GM10248 (cell line): Measurements from ENCODE around the gene LRRC8D.

ENCODE experiments used
- CTCF ChIA-PET: fragments of 300-600 bp; sonication (Branson Sonifier 250); formaldehyde crosslinking; extraction: SDS; loops from one replicate; lab custom pipeline; 2021; ENCODE audit warnings: antibody characterized with exemption; lab: Yijun Ruan, JAX
- POLR2A ChIA-PET: fragments of 350-650 bp; sonication (Branson Sonifier 250); formaldehyde crosslinking; extraction: SDS; loops from one replicate; lab custom pipeline; 2020; ENCODE audit warnings: antibody characterized with exemption; lab: Yijun Ruan, JAX
- DNase-seq: peaks from one replicate; pipeline ENCODE4 v3.0.0; 2012; ENCODE audit errors: extremely low spot score
- CTCF ChIP-seq: IDR thresholded peaks from 2 replicates; pipeline ENCODE4 v1.5.1; 2012; ENCODE audit warnings: mild to moderate bottlenecking, low read depth; ENCODE audit errors: extremely low read depth, missing control alignments, control extremely low read depth

LRRC8D gene

GRCh38 chr1:89806616-89807015, 14.2 kb upstream of the LRRC8D start:
- TF ChIP-seq CTCF: no peak
- DNase-seq: no peak
- POLR2A ChIA-PET: no interaction called here
- CTCF ChIA-PET: interaction anchor here (1.0 to 4.2 kb wide), 5 partner anchors 8 to 183 kb away, joined by 3 to 11 read pairs (median 5); partner anchors contain the start of gene LRRC8D

DNA sequence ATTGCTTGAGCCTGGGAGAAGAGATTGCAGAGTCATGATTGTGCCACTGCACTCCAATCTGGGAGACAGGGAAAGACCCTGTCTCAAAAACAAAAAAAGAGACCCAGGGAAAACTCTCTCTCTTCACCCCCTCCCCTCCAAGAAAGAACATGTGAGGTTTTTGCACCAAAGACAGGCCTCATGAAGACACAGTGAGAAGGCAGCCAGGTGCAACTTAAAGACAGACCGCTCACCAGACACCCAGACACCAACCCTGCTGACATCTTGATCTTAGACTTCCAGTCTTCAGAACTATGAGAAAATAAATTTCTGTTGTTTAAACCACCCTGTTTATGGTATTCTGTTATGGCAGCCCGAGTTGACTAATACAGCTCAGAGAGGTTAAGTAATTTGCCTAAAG, 13.3 kb upstream of the LRRC8D start:
- TF ChIP-seq CTCF: no peak
- DNase-seq: no peak
- POLR2A ChIA-PET: no interaction called here
- CTCF ChIA-PET: interaction anchor here (2.9 to 4.2 kb wide), 3 partner anchors 14 to 180 kb away, joined by 10 to 12 read pairs (median 11); partner anchors contain the start of gene LRRC8D

DNA sequence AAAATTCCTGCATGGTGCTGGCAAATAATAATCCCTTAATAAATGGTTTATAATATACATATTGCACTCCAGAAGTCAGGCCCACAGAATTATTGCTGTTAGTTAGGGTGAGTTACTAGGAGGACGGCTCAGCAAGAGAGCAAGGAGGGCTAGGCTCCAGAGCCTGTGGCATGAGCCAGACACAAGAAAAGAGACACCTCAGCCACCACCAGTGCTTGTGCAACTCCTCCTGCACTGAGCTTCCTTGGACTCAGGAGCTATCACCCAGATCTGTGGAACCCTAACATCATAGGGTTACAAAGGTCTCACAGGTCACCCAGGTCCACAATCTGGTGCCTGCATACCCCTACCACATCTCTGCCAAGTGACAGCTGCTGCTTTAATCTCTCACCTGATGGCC, 12.8 kb upstream of the LRRC8D start:
- CTCF ChIA-PET: interaction anchor here (2.2 to 4.2 kb wide), 4 partner anchors 14 to 179 kb away, joined by 7 to 12 read pairs (median 10); partner anchors contain the start of gene LRRC8D
- no peak for TF ChIP-seq CTCF
- POLR2A ChIA-PET: no interaction called here
- DNase-seq: no peak

DNA sequence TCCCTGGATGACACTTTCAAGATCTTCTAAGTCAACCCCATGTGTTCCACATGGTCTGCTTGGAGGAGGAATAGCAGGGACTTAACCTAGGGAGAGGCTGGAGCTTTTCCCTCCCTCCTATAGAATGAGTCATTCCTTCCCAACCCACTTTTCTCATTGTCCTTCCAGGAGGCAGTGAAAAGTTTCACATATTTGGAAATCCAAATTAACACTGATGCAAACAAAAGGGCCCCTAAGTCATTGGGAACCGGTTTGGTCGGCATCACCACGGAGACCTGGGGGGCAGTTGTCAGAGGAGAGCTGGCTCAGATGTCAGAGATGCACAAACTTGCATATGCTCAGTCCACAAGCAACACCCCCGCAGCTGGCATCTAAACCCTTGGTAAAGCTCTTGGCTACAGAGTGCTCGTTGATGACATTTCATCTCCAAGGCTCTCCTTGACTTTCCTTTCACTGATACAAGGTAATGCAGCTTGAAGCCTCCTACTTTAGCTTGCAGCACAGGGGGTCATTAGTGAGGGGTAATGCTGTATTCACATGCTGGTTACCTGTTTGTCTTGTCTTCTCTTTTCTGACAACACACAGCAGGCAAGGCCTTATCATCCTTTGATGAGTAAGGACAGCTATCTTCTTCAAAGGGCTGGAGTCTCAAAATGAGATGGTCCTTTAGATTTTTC, 12.3 kb upstream of the LRRC8D start:
- no peak for TF ChIP-seq CTCF
- POLR2A ChIA-PET: no interaction called here
- CTCF ChIA-PET: interaction anchor here (1.3 to 4.2 kb wide), 6 partner anchors 13 to 178 kb away, joined by 3 to 12 read pairs (median 9); partner anchors contain the start of gene LRRC8D
- no peak for DNase-seq

DNA sequence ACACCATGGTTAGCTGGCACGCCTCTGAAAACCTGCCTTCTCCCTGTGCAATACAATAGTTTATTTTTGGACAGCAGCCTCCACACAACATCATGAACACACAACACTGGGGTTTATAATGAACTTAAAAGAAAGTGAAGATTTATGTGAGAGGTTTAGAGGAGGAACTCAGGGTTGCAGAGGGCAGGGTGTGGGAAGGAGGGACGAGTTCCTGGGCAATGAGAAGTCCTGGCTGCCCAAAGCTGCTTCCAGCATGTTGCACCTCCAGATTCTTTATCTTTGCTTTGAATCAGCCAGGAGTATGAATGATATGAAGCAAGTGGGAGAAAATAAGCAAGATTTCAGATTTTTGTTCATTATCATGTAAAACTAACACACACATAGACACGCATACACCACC, 11.3 kb upstream of the LRRC8D start:
- POLR2A ChIA-PET: no interaction called here
- no peak for DNase-seq
- no peak for TF ChIP-seq CTCF
- CTCF ChIA-PET: interaction anchor here (1.2 to 4.2 kb wide), 7 partner anchors 12 to 178 kb away, joined by 3 to 12 read pairs (median 8); partner anchors contain the start of gene LRRC8D

DNA sequence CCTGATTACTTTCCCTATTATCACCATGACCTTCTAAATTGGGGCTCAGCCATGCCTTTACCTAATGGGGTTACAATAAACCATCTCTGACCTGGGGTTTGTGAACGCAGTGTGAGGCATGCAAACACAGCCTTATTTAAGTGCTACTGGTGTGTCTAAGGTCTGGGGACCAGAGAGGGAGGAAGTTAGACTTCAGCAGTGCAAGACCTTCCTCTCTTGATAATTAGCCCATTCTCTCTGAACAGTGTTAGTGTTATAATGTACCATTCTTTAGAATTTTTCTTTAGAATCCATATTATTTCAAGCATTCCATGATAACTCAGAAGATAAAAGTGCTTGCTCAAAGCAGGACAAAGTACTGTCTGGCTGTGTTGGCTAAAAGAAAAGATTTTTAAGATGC, 10.5 kb upstream of the LRRC8D start:
- DNase-seq: no peak
- ChIA-PET POLR2A (no interaction called here), CTCF (interaction anchor here (1.2 to 4.2 kb wide), 4 partner anchors 11 to 47 kb away, joined by 4 to 11 read pairs (median 9); partner anchors contain the start of gene LRRC8D)
- no peak for TF ChIP-seq CTCF
